Pancreas (tissue), 10 donors: ENCODE measurements around the gene NPIPA1. TPM values are rescaled to one million over a fixed set of nuclear protein-coding genes. Genes with fewer than 3 reads are reported as not detected.
"Not testable (repeated sequence)": the region's sequence is repeated elsewhere in the genome, so short reads cannot be mapped to it uniquely, and the experiment has no call there.

ENCODE experiments used
- ATAC-seq, 4 donors: fragments of 200-7000 bp; cut with Tn5 transposase; one replicate each; pipeline versions ENCODE4 v1.8.0 to v1.9.1; 2020; ENCODE audit warnings: mild to moderate bottlenecking in 4 of 4, moderate library complexity in 4 of 4
- DNase-seq, 6 donors: peaks; one replicate each; pipeline ENCODE4 v3.0.0-alpha.2; 2020
- FAIRE-seq: peaks from 2 replicates; lab custom pipeline; 2012; peaks lifted over from hg19 to GRCh38; lab: Jason Lieb, UNC
- H3K27ac ChIP-seq, 4 donors: fragments of 200-600 bp; sonication (generic); 1 replicate in 3 of 4; 2 replicates in 1 of 4; pipeline versions ENCODE4 v1.5.0 to v1.8.0; 2020
- H3K27me3 ChIP-seq, 4 donors: fragments of 200-600 bp; one replicate each; pipeline ENCODE4 v1.8.0; 2021
- H3K36me3 ChIP-seq, 3 donors: fragments of 200-600 bp; sonication (generic) in 1 of 3; one replicate each; pipeline versions ENCODE4 v1.5.0 to v1.8.0; 2020 to 2021
- H3K4me1 ChIP-seq, 3 donors: fragments of 200-600 bp; one replicate each; pipeline ENCODE4 v1.8.0; 2021
- H3K4me3 ChIP-seq, 4 donors: fragments of 200-600 bp; sonication (generic) in 2 of 4; one replicate each; pipeline versions ENCODE4 v1.5.0 to v1.8.0; 2020 to 2021
- H3K9me3 ChIP-seq, 4 donors: fragments of 200-600 bp; one replicate each; pipeline ENCODE4 v1.8.0; 2021
- WGBS, 2 donors: extraction: QIAGEN DNeasy Blood & Tissue Kit; methylation state at CpG; one replicate each; pipeline ENCODE4 v1.1.7; 2013; 5-methylcytosine and 5-hydroxymethylcytosine counted together
- intact Hi-C, 3 donors: fragments of 100-400 bp; cut with DNase I; formaldehyde crosslinking; loops; one replicate each; pipeline versions ENCODE4 v1.11.1 to v1.14.2; 2022
- microRNA-seq, 2 donors: library from miRNA; unstranded; fragments of <30 nt; microRNA quantifications; one replicate each; pipeline versions ENCODE4 to v1.1.0, GENCODE V29; 2019 to 2020
- polyA plus RNA-seq, 2 donors: library from polyadenylated mRNA; stranded (reverse); fragments of 200-250 nt; gene quantifications; one replicate each; pipeline ENCODE4 v1.2.3, GENCODE V29; 2013
- total RNA-seq, 6 donors: library from RNA; stranded (reverse); fragmentation: NEBNext Ultra II Directional in 4 of 6; extraction: Animal tissue kit (Norgen Biotek cat#: 25700) in 4 of 6; gene quantifications; one replicate each; pipeline versions ENCODE4 v1.2.1 to v1.2.4, GENCODE V29; 2021 to 2023
- donor health status: healthy with polysubstance abuse.
- donor health status: DM: no; HTN: no; CAD: no; lungs with moderate emphysema.
- donor health status: DM: no; HTN: no; CAD: no.
- donor health status: control.
- donor health status: control.
- donor health status: Bipolar disorder and iron deficiency.
- donor health status: DM: yes; HTN: yes; CAD: no.
- donor health status: DM: no; HTN: no; CAD: no.
- donor health status: DM: no; HTN: no; CAD: no.
- donor health status: DM: yes; HTN: yes; CAD: no.

Gene NPIPA1
- total and polyA plus RNA-seq, 8 donors, result 22.8 to 126 (median 38.2) TPM

DNA sequence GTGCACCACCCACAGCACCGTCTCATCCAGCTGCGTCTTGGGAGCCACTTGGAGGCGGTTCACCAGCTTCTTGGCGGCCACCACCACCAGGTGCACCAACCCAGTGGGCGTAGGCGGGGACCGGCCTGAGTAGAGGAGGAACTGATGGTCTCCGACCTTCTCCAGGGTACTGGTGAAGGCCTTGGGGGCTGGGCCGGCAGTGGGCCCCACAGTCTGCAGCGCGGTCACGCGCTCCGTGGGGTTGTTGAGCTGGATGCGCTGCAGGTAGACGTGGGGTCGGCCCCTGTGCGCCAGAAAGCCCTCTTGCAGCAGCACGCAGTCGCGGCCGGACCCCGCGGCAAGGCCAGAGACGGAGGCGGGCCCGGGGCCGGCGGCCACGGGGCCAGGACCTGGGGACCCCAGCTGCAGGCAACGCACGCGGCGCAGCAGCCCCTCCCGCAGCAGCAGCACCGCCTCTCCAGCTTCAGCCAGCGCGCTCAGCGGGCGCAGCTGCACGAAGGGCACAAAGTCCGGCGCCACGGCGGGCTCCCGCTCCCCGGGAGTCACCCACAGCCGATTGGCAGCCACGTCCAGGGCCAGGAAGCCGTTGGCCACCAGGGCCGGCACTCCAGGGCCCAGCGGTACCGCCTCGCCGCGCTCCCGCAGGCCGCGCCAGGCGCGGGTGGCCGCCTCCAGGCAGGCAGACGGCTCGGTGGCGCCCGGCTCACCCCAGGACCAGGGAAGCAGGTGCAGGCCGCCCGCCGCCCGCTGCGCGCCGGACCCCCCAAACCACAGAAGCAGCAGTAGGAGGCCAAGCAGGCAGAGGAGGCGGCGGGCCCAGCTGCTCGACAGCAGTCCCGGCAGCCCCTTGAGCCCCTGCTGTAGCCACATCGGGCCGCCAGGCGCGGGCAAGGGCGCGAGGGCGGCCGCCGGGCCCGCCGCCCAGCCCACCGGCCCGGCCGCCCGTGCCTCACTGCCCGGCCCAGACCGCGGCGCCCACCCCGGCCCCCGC is 52.3 kb downstream of the NPIPA1 start:
- WGBS, 2 donors, result 89% methylated on average over 73 to 91 of the region's 98 CpGs
- H3K27ac ChIP-seq, H3K27me3 ChIP-seq, FAIRE-seq, H3K4me3 ChIP-seq, H3K9me3 ChIP-seq, intact Hi-C loops, H3K36me3 ChIP-seq: not testable (repeated sequence)
- peaks cover 5 to 15% (median 9%) of the 10 kb centered on the region in 3 donors for H3K4me1 ChIP-seq
- DNase-seq, result peak in 2 of 6 donors; percentile 55 to 80
- peak in 3 of 4 donors; percentile 17 to 35 (median 33) for ATAC-seq

DNA sequence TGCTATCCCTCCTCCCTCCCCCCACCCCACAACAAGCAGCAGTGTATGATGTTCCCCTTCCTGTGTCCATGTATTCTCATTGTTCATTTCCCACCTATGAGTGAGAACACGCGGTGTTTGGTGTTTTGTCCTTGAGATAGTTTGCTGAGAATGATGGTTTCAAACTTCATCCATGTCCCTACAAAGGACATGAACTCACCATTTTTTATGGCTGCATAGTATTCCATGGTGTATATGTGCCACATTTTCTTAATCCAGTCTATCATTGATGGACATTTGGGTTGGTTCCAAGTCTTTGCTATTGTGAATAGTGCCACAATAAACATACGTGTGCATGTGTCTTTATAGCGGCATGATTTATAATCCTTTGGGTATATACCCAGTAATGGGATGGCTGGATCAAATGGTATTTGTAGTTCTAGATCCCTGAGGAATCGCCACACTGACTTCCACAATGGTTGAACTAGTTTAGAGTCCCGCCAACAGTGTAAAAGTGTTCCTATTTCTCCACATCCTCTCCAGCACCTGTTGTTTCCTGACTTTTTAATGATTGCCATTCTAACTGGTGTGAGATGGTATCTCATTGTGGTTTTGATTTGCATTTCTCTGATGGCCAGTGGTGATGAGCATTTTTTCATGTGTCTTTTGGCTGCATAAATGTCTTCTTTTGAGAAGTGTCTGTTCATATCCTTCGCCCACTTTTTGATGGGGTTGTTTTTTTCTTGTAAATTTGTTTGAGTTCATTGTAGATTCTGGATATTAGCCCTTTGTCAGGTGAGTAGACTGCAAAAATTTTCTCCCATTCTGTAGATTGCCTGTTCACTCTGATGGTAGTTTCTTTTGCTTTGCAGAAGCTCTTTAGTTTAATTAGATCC is 56.3 kb downstream of the NPIPA1 start:
- intact Hi-C loops, H3K27me3 ChIP-seq, ATAC-seq, H3K27ac ChIP-seq, H3K4me1 ChIP-seq, H3K36me3 ChIP-seq, H3K4me3 ChIP-seq, FAIRE-seq, H3K9me3 ChIP-seq, DNase-seq: not testable (repeated sequence)
- 93% methylated on average over 6 of the region's 7 CpGs for WGBS, 2 donors

DNA sequence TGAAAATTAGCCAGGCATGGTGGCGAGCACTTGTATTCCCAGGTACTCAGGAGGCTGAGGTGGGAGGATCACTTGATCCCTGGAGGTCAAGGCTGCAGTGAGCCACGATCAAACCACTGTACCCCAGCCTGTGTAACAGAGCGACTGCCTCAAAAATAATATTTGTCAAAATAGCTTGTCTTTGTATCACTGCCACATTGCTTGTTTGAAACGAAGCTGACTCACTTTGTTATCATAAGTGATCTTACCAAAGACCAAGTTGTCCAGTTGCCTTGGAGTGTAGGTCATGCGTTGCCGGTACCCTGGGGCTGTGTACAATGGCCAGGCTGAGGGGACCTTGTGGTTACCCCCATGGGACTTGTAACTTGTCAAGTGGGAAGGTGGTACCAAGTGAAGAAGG is 59.5 kb downstream of the NPIPA1 start:
- DNase-seq, H3K27ac ChIP-seq, H3K9me3 ChIP-seq, intact Hi-C loops, H3K36me3 ChIP-seq, H3K27me3 ChIP-seq, FAIRE-seq, H3K4me3 ChIP-seq, H3K4me1 ChIP-seq: not testable (repeated sequence)
- ATAC-seq, result peak in 2 of 4 donors; percentile 16 to 33
- 79 to 82% methylated on average over 6 of the region's 6 CpGs for WGBS, 2 donors

DNA sequence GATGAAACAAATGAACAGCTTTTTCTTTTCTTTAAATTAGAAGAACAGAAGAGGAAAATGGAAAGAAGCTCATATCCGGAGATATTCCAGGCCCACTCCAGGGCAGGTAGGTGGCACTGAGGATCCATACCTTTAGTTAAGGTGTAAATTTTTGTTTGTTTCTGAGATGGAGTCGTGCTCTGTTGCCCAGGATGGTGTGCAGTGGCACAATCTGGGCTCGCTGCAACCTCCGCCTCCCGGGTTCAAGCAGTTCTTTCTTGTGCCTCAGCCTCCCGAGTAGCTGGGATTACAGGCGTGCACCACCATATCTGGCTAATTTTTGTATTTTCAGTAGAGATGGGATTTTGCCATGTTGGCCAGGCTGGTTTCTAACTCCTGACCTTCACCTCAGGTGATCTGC is 61.1 kb downstream of the NPIPA1 start:
- whole genome bisulfite sequencing, 2 donors, result 96% methylated on average over 7 of the region's 7 CpGs

DNA sequence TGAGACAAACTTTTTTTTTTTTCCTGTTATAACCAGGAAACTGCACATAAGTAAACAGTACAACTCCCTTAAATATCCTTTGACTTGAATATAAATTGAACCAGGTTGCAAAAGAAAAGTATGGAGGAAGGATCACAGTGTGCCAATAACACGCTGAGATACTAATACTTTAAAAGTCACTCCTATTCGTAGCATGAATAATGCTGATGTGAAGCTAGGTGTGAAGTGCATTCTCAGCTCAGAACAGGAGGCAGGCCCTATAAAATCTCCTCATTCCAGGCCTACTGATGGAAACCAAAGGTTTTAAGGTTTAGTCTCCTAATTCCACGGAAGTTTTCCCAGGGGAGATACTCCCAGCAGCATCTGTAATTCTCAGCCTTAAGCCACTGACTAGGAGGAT is 62.6 kb downstream of the NPIPA1 start:
- H3K27me3 ChIP-seq, H3K9me3 ChIP-seq, DNase-seq, H3K4me3 ChIP-seq, FAIRE-seq, intact Hi-C loops, H3K4me1 ChIP-seq, H3K27ac ChIP-seq: not testable (repeated sequence)
- ATAC-seq, result peak in 1 of 4 donors; percentile 4
- H3K36me3 ChIP-seq, result peaks cover 0 to 19% (median 12%) of the 10 kb centered on the region in 3 donors
- WGBS, 2 donors, result 84 to 89% methylated on average over 3 of the region's 3 CpGs

More for the DNA sequence above, 61.1 kb downstream of the NPIPA1 start:
- H3K4me1 ChIP-seq, H3K9me3 ChIP-seq, H3K36me3 ChIP-seq, DNase-seq, H3K27me3 ChIP-seq, intact Hi-C loops, H3K4me3 ChIP-seq, FAIRE-seq, ATAC-seq, H3K27ac ChIP-seq: not testable (repeated sequence)

Small RNAs within 50 kb of the gene (microRNA-seq; reads per million reads assigned to microRNA genes)
- gene MIR3180-1 (0 reads per million in 2 donors), gene MIR3670-1 (0 reads per million in 2 donors), gene MIR6511A1 (0 reads per million in 2 donors), gene MIR6770-1 (0 reads per million in 2 donors)

Other genes starting within 250 kb of the NPIPA1 start
- gene PLA2G10, start 243.1 kb upstream of the NPIPA1 start, total RNA-seq, result 1 to 10 TPM; 1.2 to 6.5 (median 2.9) TPM
- 1 to 10 TPM; 1.1 to 2.2 TPM for gene PLA2G10, start 243.1 kb upstream of the NPIPA1 start, polyA plus RNA-seq
- 1 to 10 TPM in 3 of 6 donors, under 1 TPM in 3; 0.70 to 6.7 (median 0.92) TPM for gene NPIPA3, start 234.0 kb upstream of the NPIPA1 start, total RNA-seq
- gene NPIPA3, start 234.0 kb upstream of the NPIPA1 start, polyA plus RNA-seq, result 1 to 10 TPM; 1.9 to 2.2 TPM
- 1 to 10 TPM in 4 of 6 donors, under 1 TPM in 2; 0.50 to 2.6 (median 1.8) TPM for gene NPIPA2, start 194.9 kb upstream of the NPIPA1 start, total RNA-seq
- 1 to 10 TPM; 4.4 to 6.1 TPM for gene NPIPA2, start 194.9 kb upstream of the NPIPA1 start, polyA plus RNA-seq
- gene NOMO1, start 103.7 kb upstream of the NPIPA1 start, total RNA-seq, result 100 to 1,000 TPM; 105 to 166 (median 131) TPM
- 10 to 100 TPM; 33.8 to 57.3 TPM for gene NOMO1, start 103.7 kb upstream of the NPIPA1 start, polyA plus RNA-seq
- 10 to 100 TPM; 63.9 to 82.8 (median 74.2) TPM for gene PDXDC1, start 37.6 kb downstream of the NPIPA1 start, total RNA-seq
- gene PDXDC1, start 37.6 kb downstream of the NPIPA1 start, polyA plus RNA-seq, result 10 to 100 TPM; 51.5 to 73.3 TPM
- 10 to 100 TPM in 3 of 6 donors, 1 to 10 TPM in 3; 5.7 to 17.4 (median 10.5) TPM for gene NTAN1, start 118.6 kb downstream of the NPIPA1 start, total RNA-seq
- 10 to 100 TPM; 17.6 to 21.3 TPM for gene NTAN1, start 118.6 kb downstream of the NPIPA1 start, polyA plus RNA-seq
- gene RRN3, start 156.8 kb downstream of the NPIPA1 start, total RNA-seq, result 10 to 100 TPM in 4 of 6 donors, 1 to 10 TPM in 2; 7.1 to 12.1 (median 10.6) TPM
- gene RRN3, start 156.8 kb downstream of the NPIPA1 start, polyA plus RNA-seq, result 10 to 100 TPM in 1 of 2 donors, 1 to 10 TPM in 1; 6.2 to 12.7 TPM